ENCODE measurements around the gene SFT2D3.

SFT2D3 gene

GRCh38 chr2:127664065-127664894 lies 37.0 kb upstream of the SFT2D3 start:
- no peak for DNase-seq (ENCODE audit: low read depth)

GRCh38 chr2:127664895-127665225 lies 36.4 kb upstream of the SFT2D3 start:
- DNase-seq (ENCODE audit: low read depth) = no peak

GRCh38 chr2:127665267-127665893 lies 35.9 kb upstream of the SFT2D3 start:
- DNase-seq (ENCODE audit: low read depth) = no peak

GRCh38 chr2:127669056-127669455 lies 32.2 kb upstream of the SFT2D3 start:
- no peak for DNase-seq (ENCODE audit: low read depth)

GRCh38 chr2:127670055-127670956 lies 31.0 kb upstream of the SFT2D3 start:
- no peak for DNase-seq (ENCODE audit: low read depth)

GRCh38 chr2:127670957-127671290 lies 30.4 kb upstream of the SFT2D3 start:
- DNase-seq (ENCODE audit: low read depth) = no peak

GRCh38 chr2:127671557-127672302 lies 29.6 kb upstream of the SFT2D3 start:
- DNase-seq (ENCODE audit: low read depth) = no peak

GRCh38 chr2:127672341-127673224 lies 28.7 kb upstream of the SFT2D3 start:
- DNase-seq (ENCODE audit: low read depth) = no peak

GRCh38 chr2:127673291-127674069 lies 27.8 kb upstream of the SFT2D3 start:
- DNase-seq (ENCODE audit: low read depth) = no peak

- no peak for DNase-seq (ENCODE audit: low read depth)
Observed at GRCh38 chr2:127674241-127675209, 26.8 kb upstream of the SFT2D3 start.

GRCh38 chr2:127675331-127676261 lies 25.7 kb upstream of the SFT2D3 start, which contains the start of gene LIMS2:
Gene LIMS2, minus strand, starts transcription at chr2:127675530. Its CDS starts 506 bp downstream, at chr2:127675024.
- DNase-seq (ENCODE audit: low read depth) = no peak

- no peak for DNase-seq (ENCODE audit: low read depth)
Observed at GRCh38 chr2:127676906-127677305, 24.4 kb upstream of the SFT2D3 start.

- no peak for DNase-seq (ENCODE audit: low read depth)
Observed at GRCh38 chr2:127678531-127678930, 22.8 kb upstream of the SFT2D3 start.

- no peak for DNase-seq (ENCODE audit: low read depth)
Observed at GRCh38 chr2:127678991-127679390, 22.3 kb upstream of the SFT2D3 start.

GRCh38 chr2:127679680-127680361 lies 21.5 kb upstream of the SFT2D3 start:
- DNase-seq (ENCODE audit: low read depth) = no peak

- DNase-seq (ENCODE audit: low read depth) = no peak
Observed at GRCh38 chr2:127680706-127681287, 20.5 kb upstream of the SFT2D3 start.

GRCh38 chr2:127681288-127681804 lies 20.0 kb upstream of the SFT2D3 start:
- DNase-seq (ENCODE audit: low read depth) = no peak

Data from stimulated activated CD4-positive, alpha-beta T cell treated with anti-CD3 and anti-CD28 coated beads, Interleukin-2, amount 100 ng/mL, for 4 hours (primary cell).